ENCODE results near the gene EML3.
"Not testable (repeated sequence)": the region's sequence is repeated elsewhere in the genome, so short reads cannot be mapped to it uniquely, and the experiment has no call there.

EML3 gene

GRCh38 chr11:62612366-62613290 is at the start of gene EML3, which contains the start of gene ROM1:
TSS of gene EML3 (minus strand) at chr11:62612775. CDS start at chr11:62612457, 318 bp downstream.
TSS of gene ROM1 (plus strand) at chr11:62613257. CDS start at chr11:62613282, 25 bp downstream.
- peak; percentile 39 for TF ChIP-seq CTCF (IDR thresholded peaks at IDR 0.05; ENCODE audit: low read length, missing control alignments)
- H3K4me3 ChIP-seq (replicated peaks; ENCODE audit: low read depth, low read length) = peak within 1 kb of the TSS; percentile 88
- peak; percentile 88 for DNase-seq (ENCODE audit: low read depth)

- H3K4me3 ChIP-seq (replicated peaks; ENCODE audit: low read depth, low read length) = no peak overlapping the region
- DNase-seq (ENCODE audit: low read depth) = peak; percentile 18
- no peak for TF ChIP-seq CTCF (IDR thresholded peaks at IDR 0.05; ENCODE audit: low read length, missing control alignments)
These were observed 44.3 kb upstream of the EML3 start for GRCh38 chr11:62656796-62657429.

GRCh38 chr11:62654297-62654696 is 41.7 kb upstream of the EML3 start:
- TF ChIP-seq CTCF (IDR thresholded peaks at IDR 0.05; ENCODE audit: low read length, missing control alignments) = no peak
- DNase-seq (ENCODE audit: low read depth) = no peak
- H3K4me3 ChIP-seq (replicated peaks; ENCODE audit: low read depth, low read length) = no peak overlapping the region

GRCh38 chr11:62652161-62653006 is 39.8 kb upstream of the EML3 start:
- peak overlapping the region; percentile 92 for H3K4me3 ChIP-seq (replicated peaks; ENCODE audit: low read depth, low read length)
- DNase-seq (ENCODE audit: low read depth) = no peak
- no peak for TF ChIP-seq CTCF (IDR thresholded peaks at IDR 0.05; ENCODE audit: low read length, missing control alignments)

- not testable (repeated sequence) for H3K4me3 ChIP-seq (replicated peaks; ENCODE audit: low read depth, low read length); DNase-seq (ENCODE audit: low read depth)
These were observed 37.7 kb upstream of the EML3 start for GRCh38 chr11:62650283-62650682.

GRCh38 chr11:62649486-62649885 is 36.9 kb upstream of the EML3 start:
- no peak for TF ChIP-seq CTCF (IDR thresholded peaks at IDR 0.05; ENCODE audit: low read length, missing control alignments)
- H3K4me3 ChIP-seq (replicated peaks; ENCODE audit: low read depth, low read length) = no peak overlapping the region
- no peak for DNase-seq (ENCODE audit: low read depth)

- no peak for DNase-seq (ENCODE audit: low read depth)
- H3K4me3 ChIP-seq (replicated peaks; ENCODE audit: low read depth, low read length) = no peak overlapping the region
- no peak for TF ChIP-seq CTCF (IDR thresholded peaks at IDR 0.05; ENCODE audit: low read length, missing control alignments)
These were observed 36.4 kb upstream of the EML3 start for GRCh38 chr11:62648967-62649364.

Measured in fibroblast of pulmonary artery (primary cell).